Mesenchymal stem cell (in vitro differentiated cells and primary cell): ENCODE data around the gene UQCRHL.
A peak's percentile ranks its signal among the peaks of the same experiment; 100 is the strongest.

Source experiments
- DNase-seq: peaks from one replicate; pipeline ENCODE4 v3.0.0-alpha.2; 2013
- H2AFZ ChIP-seq: one replicate; pipeline ENCODE4 v1.6.1; 2013; ENCODE audit warnings: low read depth, mild to moderate bottlenecking, control low read depth, inconsistent platforms, low read length, moderate library complexity
- H2AK5ac ChIP-seq: 2 replicates; pipeline ENCODE4 v1.6.1; 2013; ENCODE audit warnings: low read length, moderate library complexity, mild to moderate bottlenecking, inconsistent platforms; ENCODE audit not compliant: severe bottlenecking
- H2BK120ac ChIP-seq: one replicate; pipeline ENCODE4 v1.6.1; 2013; ENCODE audit warnings: low read depth, mild to moderate bottlenecking, inconsistent platforms, low read length, moderate library complexity
- H2BK12ac ChIP-seq, 2 experiments: one replicate each; pipeline ENCODE4 v1.6.1; 2013; ENCODE audit warnings: inconsistent platforms in 2 of 2, low read length in 2 of 2, mild to moderate bottlenecking in 2 of 2, moderate library complexity in 2 of 2, control low read depth in 1 of 2
- H2BK15ac ChIP-seq: one replicate; pipeline ENCODE4 v1.6.1; 2013; ENCODE audit warnings: mild to moderate bottlenecking, low read depth, inconsistent platforms; ENCODE audit not compliant: poor library complexity, severe bottlenecking
- H2BK5ac ChIP-seq: 2 replicates; pipeline ENCODE4 v1.6.1; 2013; ENCODE audit warnings: low read depth, mild to moderate bottlenecking, low read length, control low read depth, inconsistent platforms; ENCODE audit not compliant: poor library complexity, severe bottlenecking
- H3K14ac ChIP-seq, 2 experiments: one replicate each; pipeline ENCODE4 v1.6.1; 2013; ENCODE audit warnings: inconsistent platforms in 2 of 2, low read length in 2 of 2, control low read depth in 1 of 2, mild to moderate bottlenecking in 1 of 2, moderate library complexity in 1 of 2
- H3K18ac ChIP-seq, 2 experiments: one replicate each; pipeline ENCODE4 v1.6.1; 2013; ENCODE audit warnings: inconsistent platforms in 2 of 2, low read length in 2 of 2, control low read depth in 1 of 2, low read depth in 1 of 2, mild to moderate bottlenecking in 1 of 2
- H3K23ac ChIP-seq, 2 experiments: one replicate each; pipeline ENCODE4 v1.6.1; 2013; ENCODE audit warnings: inconsistent platforms in 2 of 2, low read length in 2 of 2, mild to moderate bottlenecking in 2 of 2, moderate library complexity in 2 of 2, control low read depth in 1 of 2
- H3K27ac ChIP-seq: 2 replicates; pipeline ENCODE4 v1.5.1; 2013; ENCODE audit warnings: mild to moderate bottlenecking, moderate library complexity, low read length, control low read depth, inconsistent platforms; ENCODE audit not compliant: poor library complexity, severe bottlenecking
- H3K27me3 ChIP-seq, 2 experiments: 2 replicates each; pipeline versions ENCODE4 v1.6.1 to v1.7.0; 2013; ENCODE audit warnings: low read length in 2 of 2, mild to moderate bottlenecking in 2 of 2, moderate library complexity in 2 of 2, control low read depth in 1 of 2, inconsistent platforms in 1 of 2; ENCODE audit not compliant: control insufficient read depth in 1 of 2, insufficient read depth in 1 of 2
- H3K36me3 ChIP-seq, 2 experiments: 2 replicates each; pipeline versions ENCODE4 v1.6.1 to v1.7.0; 2013; ENCODE audit warnings: low read length in 2 of 2, control low read depth in 1 of 2, inconsistent platforms in 1 of 2, low read depth in 1 of 2, mild to moderate bottlenecking in 1 of 2; ENCODE audit not compliant: insufficient read depth in 2 of 2, control insufficient read depth in 1 of 2
- H3K4ac ChIP-seq, 2 experiments: one replicate each; pipeline ENCODE4 v1.6.1; 2013; ENCODE audit warnings: inconsistent platforms in 2 of 2, low read length in 2 of 2, mild to moderate bottlenecking in 2 of 2, moderate library complexity in 2 of 2, control low read depth in 1 of 2, low read depth in 1 of 2
- H3K4me1 ChIP-seq: 2 replicates; pipeline ENCODE4 v1.6.1; 2013; ENCODE audit warnings: low read depth, low read length, control low read depth; ENCODE audit not compliant: control insufficient read depth, insufficient read depth
- H3K4me2 ChIP-seq: 2 replicates; pipeline ENCODE4 v1.6.1; 2013; ENCODE audit warnings: low read length, mild to moderate bottlenecking, inconsistent platforms; ENCODE audit not compliant: poor library complexity, severe bottlenecking
- H3K4me3 ChIP-seq, 2 experiments: 2 replicates each; pipeline versions ENCODE4 v1.5.1 to v1.7.0; 2013; ENCODE audit warnings: low read length in 2 of 2, mild to moderate bottlenecking in 2 of 2, control low read depth in 1 of 2, low read depth in 1 of 2; ENCODE audit not compliant: insufficient read depth in 1 of 2
- H3K79me1 ChIP-seq: replicated peaks from 2 replicates; pipeline ENCODE4 v1.6.1; 2013; ENCODE audit warnings: mild to moderate bottlenecking, control low read depth, low read length, inconsistent platforms; ENCODE audit not compliant: poor library complexity, severe bottlenecking
- H3K9ac ChIP-seq: 2 replicates; pipeline ENCODE4 v1.7.0; 2013; ENCODE audit warnings: mild to moderate bottlenecking, low read length, moderate library complexity
- H3K9me3 ChIP-seq: 2 replicates; pipeline ENCODE4 v1.7.0; 2013; ENCODE audit warnings: mild to moderate bottlenecking, low read length; ENCODE audit not compliant: control insufficient read depth
- H4K8ac ChIP-seq: one replicate; pipeline ENCODE4 v1.6.1; 2013; ENCODE audit warnings: inconsistent platforms, mild to moderate bottlenecking, low read length, moderate library complexity
- H4K91ac ChIP-seq: one replicate; pipeline ENCODE4 v1.6.1; 2013; ENCODE audit warnings: mild to moderate bottlenecking, low read length, inconsistent platforms
- WGBS: methylation state at CpG from one replicate; pipeline ENCODE4 v1.1.7; 2013; ENCODE audit warnings: mixed read lengths; 5-methylcytosine and 5-hydroxymethylcytosine counted together

The UQCRHL gene

GRCh38 chr1:15848929-15849774 is 41.7 kb upstream of the UQCRHL start:
- Histone ChIP-seq H3K18ac (peak overlapping the region in 1 of 2 experiments; percentile 94), H3K79me1 (peaks cover 4% of the 10 kb centered on the region), H3K14ac (no peak overlapping the region), H3K9ac (peak overlapping the region; percentile 94), H2AFZ (no peak overlapping the region), H2AK5ac (no peak overlapping the region), H3K23ac (no peak overlapping the region), H3K9me3 (no peaks in the 10 kb centered on the region), H3K4me2 (peak overlapping the region; percentile 69), H4K8ac (no peak overlapping the region), H3K27me3 (no peaks in the 10 kb centered on the region), H4K91ac (no peak overlapping the region), H2BK12ac (no peak overlapping the region), H3K27ac (peak overlapping the region; percentile 91), H2BK120ac (no peak overlapping the region), H3K4me3 (peak overlapping the region; percentile 86 to 97), H3K4me1 (peaks cover 5% of the 10 kb centered on the region), H2BK15ac (peak overlapping the region; percentile 93), H2BK5ac (no peak overlapping the region), H3K36me3 (no peaks in the 10 kb centered on the region), H3K4ac (peak overlapping the region in 1 of 2 experiments; percentile 93)
- WGBS = under 1% methylated on average over 28 of the region's 44 CpGs
- DNase-seq = peak; percentile 96

- H2BK15ac ChIP-seq = peak overlapping the region; percentile 93
- peak overlapping the region; percentile 91 to 96 for H3K23ac ChIP-seq
- peak overlapping the region; percentile 26 for H2BK5ac ChIP-seq
- H4K91ac ChIP-seq = peak overlapping the region; percentile 54
- H3K27me3 ChIP-seq = no peaks in the 10 kb centered on the region
- DNase-seq = peak; percentile 59
- H3K36me3 ChIP-seq = no peaks in the 10 kb centered on the region
- WGBS = under 1% methylated on average over 57 of the region's 104 CpGs
- peak overlapping the region in 1 of 2 experiments; percentile 15 for H2BK12ac ChIP-seq
- peak overlapping the region in 1 of 2 experiments; percentile 35 for H3K14ac ChIP-seq
- peak overlapping the region; percentile 86 to 97 for H3K4me3 ChIP-seq
- no peaks in the 10 kb centered on the region for H3K9me3 ChIP-seq
- peak overlapping the region; percentile 96 to 99 for H3K4ac ChIP-seq
- H4K8ac ChIP-seq = peak overlapping the region; percentile 83
- peak overlapping the region; percentile 69 for H3K4me2 ChIP-seq
- peaks cover 4% of the 10 kb centered on the region for H3K79me1 ChIP-seq
- H2AK5ac ChIP-seq = no peak overlapping the region
- H3K9ac ChIP-seq = peak overlapping the region; percentile 94
- H3K4me1 ChIP-seq = peaks cover 7% of the 10 kb centered on the region
- peak overlapping the region; percentile 91 for H3K27ac ChIP-seq
- H2BK120ac ChIP-seq = peak overlapping the region; percentile 87
- peak overlapping the region; percentile 85 for H2AFZ ChIP-seq
- H3K18ac ChIP-seq = peak overlapping the region; percentile 94 to 96
These were observed 40.9 kb upstream of the UQCRHL start for GRCh38 chr1:15848143-15848928.

GRCh38 chr1:15847893-15848142 is 40.4 kb upstream of the UQCRHL start:
- Histone ChIP-seq H3K9ac (peak overlapping the region; percentile 94), H2AFZ (peak overlapping the region; percentile 85), H3K79me1 (peaks cover 4% of the 10 kb centered on the region), H3K9me3 (no peaks in the 10 kb centered on the region), H3K36me3 (no peaks in the 10 kb centered on the region), H3K4me1 (peaks cover 5% of the 10 kb centered on the region), H3K18ac (peak overlapping the region; percentile 94 to 96), H4K91ac (peak overlapping the region; percentile 54), H2BK15ac (peak overlapping the region; percentile 46), H3K4me3 (peak overlapping the region; percentile 86 to 97), H3K4ac (peak overlapping the region; percentile 96 to 99), H2BK120ac (peak overlapping the region; percentile 87), H2AK5ac (no peak overlapping the region), H4K8ac (peak overlapping the region; percentile 83), H3K23ac (peak overlapping the region in 1 of 2 experiments; percentile 90), H3K4me2 (peak overlapping the region; percentile 69), H3K14ac (peak overlapping the region in 1 of 2 experiments; percentile 35), H3K27ac (no peak overlapping the region), H2BK5ac (peak overlapping the region; percentile 26), H2BK12ac (peak overlapping the region in 1 of 2 experiments; percentile 15), H3K27me3 (no peaks in the 10 kb centered on the region)
- no peak for DNase-seq
- WGBS = no CpG with 5 or more reads among the region's 34 CpGs
